Activated CD8-positive, alpha-beta memory T cell treated with anti-CD3 and anti-CD28 coated beads, Interleukin-2, amount 50 U/mL, for 1 hour (primary cell): ENCODE data around the gene PDE3B.
"Not testable (repeated sequence)": the region's sequence is repeated elsewhere in the genome, so short reads cannot be mapped to it uniquely, and the experiment has no call there.

ENCODE experiments used
- DNase-seq: peaks from one replicate; pipeline ENCODE4 v3.0.0-alpha.2; 2020; ENCODE audit errors: extremely low read depth

Gene PDE3B

DNA sequence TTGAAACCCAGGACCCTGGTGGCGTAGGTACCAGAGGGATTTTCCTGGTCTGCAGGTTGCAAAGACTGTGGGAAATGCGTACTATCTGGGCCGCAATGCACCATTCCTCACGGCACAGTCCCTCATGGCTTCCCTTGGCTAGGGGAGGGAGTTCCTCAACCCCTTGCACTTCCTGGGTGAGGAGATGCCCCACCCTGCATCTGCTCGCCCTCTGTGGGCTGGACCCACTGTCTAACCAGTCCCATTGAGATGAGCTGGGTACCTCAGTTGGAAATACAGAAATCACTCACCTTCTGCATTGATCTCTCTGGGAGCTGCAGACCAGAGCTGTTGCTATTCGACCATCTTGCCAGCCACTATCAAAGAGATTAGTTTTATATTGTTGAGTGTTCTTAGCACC is 100.1 kb downstream of the PDE3B start:
- DNase-seq: not testable (repeated sequence)

DNA sequence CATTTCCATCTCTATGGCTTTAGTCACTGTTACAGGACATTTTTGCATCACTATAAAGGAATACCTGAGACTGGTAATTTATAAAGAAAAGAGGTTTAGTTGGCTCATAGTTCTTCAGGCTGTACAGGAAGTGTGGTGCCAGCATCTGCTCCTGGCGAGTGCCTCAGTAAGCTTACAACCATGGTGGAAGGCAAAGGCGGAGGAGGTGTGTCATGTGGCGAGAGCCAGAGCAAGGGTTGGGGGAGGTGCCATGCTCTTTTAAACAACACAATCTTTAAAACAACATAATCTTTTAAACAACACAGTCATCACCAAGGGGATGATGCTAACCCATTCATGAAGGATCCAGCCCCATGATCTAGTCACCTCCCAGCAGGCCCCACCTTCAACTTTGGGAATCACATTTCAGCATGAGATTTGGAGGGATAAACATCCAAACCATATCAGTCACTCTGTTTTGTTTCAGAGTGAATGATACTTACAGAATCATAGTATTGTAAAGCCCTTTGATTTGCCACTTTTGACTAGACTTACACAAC is 103.3 kb downstream of the PDE3B start:
- no peak for DNase-seq

- no peak for DNase-seq
Measured at GRCh38 chr11:14748090-14748489, 104.5 kb downstream of the PDE3B start.

GRCh38 chr11:14750911-14751310 is 107.3 kb downstream of the PDE3B start:
- DNase-seq: no peak

DNA sequence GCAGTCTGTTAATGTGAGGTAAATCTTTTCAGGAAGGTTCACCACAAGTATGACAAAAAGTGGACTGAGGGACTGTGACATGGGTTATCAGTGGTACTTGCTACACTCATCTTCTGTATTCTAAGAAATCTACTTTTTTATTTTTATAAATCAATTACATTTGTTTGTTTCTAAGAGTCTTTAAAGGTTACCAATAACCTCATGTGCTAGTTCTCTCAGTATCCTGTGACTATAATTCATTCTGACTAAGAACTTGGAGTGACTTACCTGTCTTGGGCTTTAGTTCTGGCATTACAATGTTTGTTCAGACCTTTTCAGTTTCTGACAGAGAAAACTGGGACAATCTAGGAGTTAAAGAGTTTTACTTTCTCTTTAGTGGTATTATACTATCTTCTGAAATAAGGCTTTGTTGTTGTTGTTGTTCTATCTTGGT is 108.4 kb downstream of the PDE3B start:
- DNase-seq: no peak

- DNase-seq: no peak
Measured at GRCh38 chr11:14755140-14755539, 111.5 kb downstream of the PDE3B start.

GRCh38 chr11:14756349-14756748 is 112.7 kb downstream of the PDE3B start:
- DNase-seq: no peak

- DNase-seq: not testable (repeated sequence)
Measured at GRCh38 chr11:14759300-14760012, 115.9 kb downstream of the PDE3B start.

DNA sequence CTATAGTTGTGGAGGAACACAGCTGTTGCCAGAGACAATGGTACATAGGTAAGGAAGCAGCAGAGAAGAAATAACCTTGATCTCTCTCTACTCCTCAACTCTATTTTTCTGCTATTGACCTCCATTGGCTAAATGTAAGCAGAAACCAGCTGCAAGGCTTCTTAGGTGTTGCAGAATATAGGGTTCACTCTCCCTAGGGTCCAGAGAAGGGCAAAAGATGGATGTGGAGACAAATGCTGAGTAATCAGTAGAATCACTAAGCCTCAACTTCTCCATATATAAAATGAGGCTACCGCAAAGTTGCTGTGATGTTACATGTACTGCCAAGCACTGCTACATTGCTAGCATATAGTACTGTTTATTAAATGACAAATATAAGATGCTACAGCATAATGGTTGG is 120.6 kb downstream of the PDE3B start:
- no peak for DNase-seq

GRCh38 chr11:14764579-14765527 is 121.2 kb downstream of the PDE3B start:
- DNase-seq: no peak

GRCh38 chr11:14766585-14766984 is 123.0 kb downstream of the PDE3B start:
- no peak for DNase-seq

GRCh38 chr11:14768526-14769188 is 125.1 kb downstream of the PDE3B start:
- no peak for DNase-seq

DNA sequence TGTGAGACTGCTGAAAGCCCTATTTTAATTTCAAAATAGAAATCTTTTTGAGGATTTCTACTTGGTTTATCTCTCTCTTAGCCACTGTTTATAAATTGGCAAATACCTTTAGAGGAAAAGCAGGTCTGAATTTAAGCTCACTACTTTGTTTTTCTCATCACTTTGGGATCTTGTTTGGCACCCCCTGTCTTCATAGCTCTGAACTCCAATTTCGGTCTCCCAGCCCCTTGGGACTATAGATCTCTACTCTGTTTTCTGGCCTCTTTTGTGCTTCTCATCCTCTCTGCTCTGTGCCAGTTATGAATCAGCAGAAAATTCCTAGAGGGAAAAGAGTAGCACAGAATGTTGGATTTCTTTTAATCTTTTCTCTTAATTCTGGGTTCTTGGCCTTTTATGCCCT is 130.2 kb downstream of the PDE3B start:
- no peak for DNase-seq

DNA sequence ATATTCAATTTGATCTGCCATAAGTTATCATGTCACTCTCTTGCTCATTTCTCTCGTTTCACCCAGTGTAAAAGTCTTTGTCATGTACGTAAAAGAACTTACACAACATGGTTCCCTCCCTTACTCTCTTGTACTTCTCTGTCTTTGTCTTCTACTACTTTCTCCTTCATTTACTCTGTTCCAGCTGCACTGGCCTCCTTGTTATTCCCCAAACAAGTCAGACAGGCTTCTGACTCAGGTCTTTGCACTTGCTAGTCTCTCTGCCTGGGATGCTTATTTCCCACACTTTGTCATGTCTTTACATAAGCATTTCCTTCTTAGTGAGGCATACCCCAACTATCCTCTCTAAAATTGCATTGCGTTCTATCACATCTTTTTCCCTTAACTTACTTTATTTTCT is 131.1 kb downstream of the PDE3B start:
- DNase-seq: no peak

DNA sequence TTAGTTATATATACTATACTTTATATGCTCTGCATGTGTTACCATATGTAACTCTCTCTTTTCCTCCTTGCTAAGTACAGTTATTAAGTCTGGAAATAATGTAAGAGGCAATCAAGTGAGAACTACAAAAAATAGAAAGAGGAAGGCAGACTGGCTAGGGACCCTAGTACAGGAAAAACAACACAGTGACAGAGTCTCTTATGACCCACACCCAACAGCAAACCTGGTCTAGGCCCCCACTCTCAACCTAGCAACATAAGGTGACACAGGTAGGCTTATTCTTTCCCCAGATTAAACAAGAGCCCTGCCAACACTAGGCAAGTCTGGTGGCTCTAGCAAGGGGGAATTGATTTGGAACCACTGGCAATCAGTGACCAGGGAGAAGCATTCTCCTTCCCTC is 132.3 kb downstream of the PDE3B start:
- DNase-seq: no peak

DNA sequence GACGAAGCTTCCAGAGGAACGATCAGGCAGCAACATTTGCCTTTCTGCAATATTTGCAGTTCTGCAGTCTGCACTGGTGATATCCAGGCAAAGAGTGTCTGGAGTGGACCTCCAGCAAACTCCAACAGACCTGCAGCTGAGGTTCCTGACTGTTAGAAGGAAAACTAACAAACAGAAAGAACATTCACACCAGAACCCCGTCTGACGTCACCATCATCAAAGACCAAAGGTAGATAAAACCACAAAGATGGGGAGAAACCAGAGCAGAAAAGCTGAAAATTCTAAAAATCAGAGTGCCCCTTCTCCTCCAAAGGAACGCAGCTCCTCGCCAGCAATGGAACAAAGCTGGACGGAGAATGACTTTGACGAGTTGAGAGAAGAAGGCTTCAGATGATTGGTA is 134.9 kb downstream of the PDE3B start:
- DNase-seq: not testable (repeated sequence)

DNA sequence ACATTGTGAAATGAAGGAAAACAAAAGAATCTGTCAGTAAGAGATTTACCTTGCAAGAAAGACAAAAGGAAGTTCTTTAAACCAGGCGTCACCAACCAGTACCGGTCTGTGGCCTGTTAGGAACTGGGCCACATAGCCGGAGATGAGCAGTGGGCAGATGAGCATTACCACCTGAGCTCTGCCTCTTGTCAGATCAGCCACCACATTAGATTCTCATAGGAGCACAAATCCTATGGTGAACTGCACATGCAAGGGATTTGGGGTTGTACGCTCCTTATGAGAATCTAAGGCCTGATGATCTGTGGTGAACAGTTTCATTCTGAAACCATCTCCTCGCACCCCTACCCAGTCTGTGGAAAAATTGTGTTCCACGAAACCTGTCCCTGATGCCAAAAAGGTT is 140.2 kb downstream of the PDE3B start:
- no peak for DNase-seq

- no peak for DNase-seq
Measured at GRCh38 chr11:14784230-14784629, 140.6 kb downstream of the PDE3B start.

- DNase-seq: no peak
Measured at GRCh38 chr11:14789879-14790484, 146.4 kb downstream of the PDE3B start.

DNA sequence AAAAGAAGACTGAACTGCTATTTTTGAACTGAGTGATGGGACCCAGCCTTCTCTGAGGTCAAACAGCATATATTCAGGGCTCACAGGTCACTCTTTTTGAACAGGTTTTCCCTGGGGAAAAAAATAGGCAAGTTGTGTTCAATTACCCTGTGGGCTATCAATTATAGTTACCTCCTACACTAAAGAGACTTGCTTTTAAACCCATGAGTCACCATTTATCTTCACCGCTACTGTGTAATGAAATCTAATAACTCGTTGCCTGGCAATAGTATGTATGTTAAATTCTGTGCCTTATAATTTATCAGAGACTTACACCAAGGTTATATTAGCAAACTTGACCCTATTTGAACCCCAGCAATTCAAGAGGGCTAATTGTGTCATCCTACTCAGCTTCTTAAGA is 149.9 kb downstream of the PDE3B start:
- DNase-seq: no peak

GRCh38 chr11:14796028-14796427 is 152.4 kb downstream of the PDE3B start:
- DNase-seq: not testable (repeated sequence)

DNA sequence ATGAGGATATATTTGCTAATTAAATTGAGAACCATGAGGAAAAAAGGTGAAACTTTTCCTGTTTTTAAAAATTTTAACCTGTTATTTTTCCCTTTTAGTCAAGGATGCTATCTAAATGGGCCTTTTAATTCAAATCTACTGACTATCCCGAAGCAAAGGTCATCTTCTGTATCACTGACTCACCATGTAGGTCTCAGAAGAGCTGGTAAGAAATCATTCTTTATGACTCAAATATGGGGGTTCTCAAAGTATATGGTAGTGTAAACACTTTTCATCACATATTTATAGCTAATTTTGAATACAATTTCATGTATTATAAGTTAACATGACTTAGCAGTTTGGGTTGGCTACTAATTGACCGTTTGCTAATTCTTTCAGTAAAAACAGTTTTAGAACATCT is 160.2 kb downstream of the PDE3B start:
- no peak for DNase-seq
